Ovary (tissue), 9 donors: Measurements from ENCODE around the gene CYP46A1. TPM values are rescaled to one million over a fixed set of nuclear protein-coding genes. Genes with fewer than 3 reads are reported as not detected.
"Not testable (repeated sequence)": the region's sequence is repeated elsewhere in the genome, so short reads cannot be mapped to it uniquely, and the experiment has no call there.

ENCODE experiments used
- DNase-seq, 5 donors: peaks; one replicate each; pipeline ENCODE4 v3.0.0-alpha.2; 2019 to 2020
- H3K27ac ChIP-seq, 2 donors: fragments of 200-600 bp; one replicate each; pipeline versions ENCODE4 v1.5.1 to v1.8.0; 2019 to 2022
- H3K27me3 ChIP-seq: fragments of 200-600 bp; one replicate; pipeline ENCODE4 v1.8.0; 2022
- H3K36me3 ChIP-seq: fragments of 200-600 bp; sonication (generic); one replicate; pipeline ENCODE4 v1.5.1; 2019
- H3K4me1 ChIP-seq: one replicate; pipeline ENCODE4 v1.8.1; 2013; ENCODE audit warnings: mild to moderate bottlenecking, moderate library complexity; ENCODE audit not compliant: insufficient read depth
- H3K4me3 ChIP-seq: fragments of 200-600 bp; sonication (generic); one replicate; pipeline ENCODE4 v1.5.1; 2017
- H3K9me3 ChIP-seq, 2 donors: fragments of 200-600 bp in 1 of 2; sonication (generic) in 1 of 2; one replicate each; pipeline versions ENCODE4 v1.5.1 to v1.8.1; 2013 to 2019; ENCODE audit warnings: mild to moderate bottlenecking in 1 of 2, moderate library complexity in 1 of 2
- EP300 ChIP-seq: sonication (generic); formaldehyde crosslinking; IDR thresholded peaks from one replicate; pipeline ENCODE4 v1.6.1; 2017; ENCODE audit warnings: antibody characterized with exemption
- POLR2A ChIP-seq: fragments of 450-650 bp; IDR thresholded peaks from one replicate; pipeline ENCODE4 v1.6.1; 2017; ENCODE audit warnings: antibody characterized with exemption, mild to moderate bottlenecking, moderate library complexity
- WGBS, 3 donors: extraction: QIAGEN DNeasy Blood & Tissue Kit in 1 of 3; methylation state at CpG; one replicate each; pipeline versions ENCODE4 v1.1.5 to v1.1.7; 2013 to 2017; 5-methylcytosine and 5-hydroxymethylcytosine counted together
- intact Hi-C, 4 donors: fragments of 100-400 bp; cut with DNase I; formaldehyde crosslinking; loops; one replicate each; pipeline versions ENCODE4 v1.11.0 to v1.15.1; 2022 to 2023
- polyA plus RNA-seq, 2 donors: library from polyadenylated mRNA; stranded (reverse); fragments of 200-250 nt in 1 of 2; fragments of 350-450 nt in 1 of 2; fragmentation: Illumina TruSeq in 1 of 2; extraction: RNeasy Lipid Tissue Mini Kit (QIAGEN cat#74804) in 1 of 2; gene quantifications; one replicate each; pipeline ENCODE4 v1.2.3, GENCODE V29; 2013 to 2014
- total RNA-seq, 7 donors: library from RNA; depleted of rRNA in 2 of 7; stranded (reverse); fragments of >200 nt in 2 of 7; fragmentation: NEBNext Ultra II Directional in 3 of 7; extraction: Animal tissue kit (Norgen Biotek cat#: 25700) in 3 of 7; gene quantifications; one replicate each; pipeline versions ENCODE4 v1.1.0 to v1.2.4, GENCODE V29; 2016 to 2023
- TF ChIP-seq, protein P1 (sequence below), 3 donors: fragments of 450-650 bp in 2 of 3; fragments of 200-600 bp in 1 of 3; IDR thresholded peaks; one replicate each; pipeline versions ENCODE4 v1.5.1 to v1.8.0; 2016 to 2022; ENCODE audit warnings: antibody characterized with exemption in 3 of 3, mild to moderate bottlenecking in 1 of 3
- donor health status: DM: no; HTN: no; CAD: no; lungs with moderate emphysema.
- donor health status: DM: no; HTN: no; CAD: no.
- donor health status: Bipolar disorder and iron deficiency.
- donor health status: DM: yes; HTN: yes; CAD: no.
- donor health status: DM: no; HTN: no; CAD: no.
- donor health status: DM: yes; HTN: yes; CAD: no.

The CYP46A1 gene
- total and polyA plus RNA-seq, 9 donors: 0.48 to 4.9 (median 1.7) TPM

DNA sequence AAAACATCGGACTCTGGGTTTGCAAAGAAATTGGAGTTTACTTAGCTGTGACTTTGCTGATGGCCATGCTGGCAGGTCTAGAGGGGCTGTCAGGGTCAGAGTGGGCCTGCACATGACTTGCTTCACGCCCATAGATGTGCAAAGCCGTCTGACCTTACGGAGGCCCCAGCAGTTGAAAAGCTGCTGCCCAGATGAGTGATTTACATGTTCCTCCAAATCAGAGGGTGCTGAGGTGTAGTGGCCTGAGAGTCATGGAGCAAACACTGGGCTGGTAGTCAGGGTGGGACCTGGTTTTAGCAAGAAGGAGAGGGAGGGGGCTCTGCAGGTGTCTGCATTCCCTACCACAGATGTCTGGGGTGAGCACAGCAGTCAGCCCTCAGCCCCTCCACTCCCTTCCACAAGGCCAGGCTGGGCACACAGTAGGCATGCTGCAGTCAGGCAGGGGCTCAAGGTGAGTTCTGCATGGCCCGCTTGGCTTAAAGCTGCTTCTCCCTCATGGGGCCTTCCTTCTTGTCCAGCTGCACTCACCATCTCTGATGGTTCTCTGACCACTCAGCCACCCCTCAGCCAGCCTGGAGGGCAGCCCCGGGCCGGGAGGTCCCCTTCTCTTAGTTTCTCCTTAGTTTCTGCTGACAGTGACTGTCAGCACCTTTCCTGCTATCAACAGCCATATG, 74.9 kb downstream of the CYP46A1 start:
- intact Hi-C loops: loop anchor here in 1 of 4 donors (2.0 kb wide), 1 partner anchor 32 kb away; no protein-coding TSS in a partner anchor
- no peaks in the 10 kb centered on the region for H3K36me3 ChIP-seq
- no peak for TF ChIP-seq EP300
- no peak for TF ChIP-seq POLR2A
- TF ChIP-seq, protein P1, sequence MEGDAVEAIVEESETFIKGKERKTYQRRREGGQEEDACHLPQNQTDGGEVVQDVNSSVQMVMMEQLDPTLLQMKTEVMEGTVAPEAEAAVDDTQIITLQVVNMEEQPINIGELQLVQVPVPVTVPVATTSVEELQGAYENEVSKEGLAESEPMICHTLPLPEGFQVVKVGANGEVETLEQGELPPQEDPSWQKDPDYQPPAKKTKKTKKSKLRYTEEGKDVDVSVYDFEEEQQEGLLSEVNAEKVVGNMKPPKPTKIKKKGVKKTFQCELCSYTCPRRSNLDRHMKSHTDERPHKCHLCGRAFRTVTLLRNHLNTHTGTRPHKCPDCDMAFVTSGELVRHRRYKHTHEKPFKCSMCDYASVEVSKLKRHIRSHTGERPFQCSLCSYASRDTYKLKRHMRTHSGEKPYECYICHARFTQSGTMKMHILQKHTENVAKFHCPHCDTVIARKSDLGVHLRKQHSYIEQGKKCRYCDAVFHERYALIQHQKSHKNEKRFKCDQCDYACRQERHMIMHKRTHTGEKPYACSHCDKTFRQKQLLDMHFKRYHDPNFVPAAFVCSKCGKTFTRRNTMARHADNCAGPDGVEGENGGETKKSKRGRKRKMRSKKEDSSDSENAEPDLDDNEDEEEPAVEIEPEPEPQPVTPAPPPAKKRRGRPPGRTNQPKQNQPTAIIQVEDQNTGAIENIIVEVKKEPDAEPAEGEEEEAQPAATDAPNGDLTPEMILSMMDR (IDR thresholded peaks at IDR 0.05): no peak
- no peak for DNase-seq
- H3K9me3 ChIP-seq: no peaks in the 10 kb centered on the region
- H3K27me3 ChIP-seq: no peaks in the 10 kb centered on the region
- no peak overlapping the region for H3K4me3 ChIP-seq
- no peak overlapping the region for H3K27ac ChIP-seq
- 85 to 92% (median 89%) methylated on average over 7 of the region's 7 CpGs for WGBS, 3 donors
- peaks cover 6% of the 10 kb centered on the region for H3K4me1 ChIP-seq

DNA sequence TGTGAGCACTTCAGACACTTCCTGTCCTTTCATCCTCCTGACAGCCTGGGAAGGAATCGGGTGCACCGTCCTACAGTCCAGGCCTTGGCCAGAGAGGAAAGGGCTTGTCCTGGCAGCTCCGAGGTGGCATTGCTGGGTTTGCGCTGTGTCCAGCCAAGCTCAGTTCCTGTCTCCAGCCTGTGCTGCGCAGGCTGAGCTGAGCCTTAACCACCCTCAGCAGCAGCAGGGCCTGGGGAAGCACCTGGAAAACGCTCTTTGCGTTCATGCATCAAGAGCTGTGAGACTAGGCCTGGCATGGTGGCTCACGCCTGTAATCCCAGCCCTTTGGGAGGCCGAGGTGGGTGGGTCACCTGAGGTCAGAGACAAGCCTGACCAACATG, 75.4 kb downstream of the CYP46A1 start:
- Histone ChIP-seq H3K4me1 (peaks cover 6% of the 10 kb centered on the region), H3K27ac (no peak overlapping the region), H3K9me3 (no peaks in the 10 kb centered on the region), H3K36me3 (no peaks in the 10 kb centered on the region), H3K27me3 (no peaks in the 10 kb centered on the region), H3K4me3 (no peak overlapping the region)
- intact Hi-C loops: loop anchor here in 1 of 4 donors (2.0 kb wide), 1 partner anchor 31 kb away; no protein-coding TSS in a partner anchor
- DNase-seq: no peak
- TF ChIP-seq, protein P1 (IDR thresholded peaks at IDR 0.05): no peak
- TF ChIP-seq EP300: no peak
- TF ChIP-seq POLR2A: no peak
- 88 to 90% (median 90%) methylated on average over 9 of the region's 9 CpGs for WGBS, 3 donors

DNA sequence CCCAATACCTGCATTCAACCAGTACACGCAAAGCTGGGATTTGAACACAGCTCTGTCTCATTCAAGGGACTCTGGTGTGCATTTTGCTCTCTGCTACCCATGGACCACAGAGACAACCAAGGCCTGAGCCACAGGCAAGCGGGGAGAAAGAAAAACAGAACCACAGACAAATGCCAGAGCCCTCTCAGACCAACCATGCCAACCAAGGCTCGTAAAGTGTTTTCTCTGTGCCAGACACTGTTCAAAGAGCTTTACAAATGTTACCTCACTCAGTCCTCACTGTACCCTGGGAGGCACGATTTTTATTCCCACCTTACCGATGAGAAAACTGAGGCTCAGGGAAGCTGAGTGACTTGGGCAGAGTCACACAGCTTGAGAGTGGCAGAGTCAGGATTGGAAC, 76.7 kb downstream of the CYP46A1 start:
- DNase-seq: no peak
- no peaks in the 10 kb centered on the region for H3K9me3 ChIP-seq
- H3K4me3 ChIP-seq: no peak overlapping the region
- H3K4me1 ChIP-seq: peaks cover 4% of the 10 kb centered on the region
- TF ChIP-seq, protein P1 (IDR thresholded peaks at IDR 0.05): no peak
- no peak for TF ChIP-seq EP300
- no peak for TF ChIP-seq POLR2A
- 88 to 93% (median 89%) methylated on average over 5 of the region's 5 CpGs for WGBS, 3 donors
- intact Hi-C loops: no loop called here
- H3K36me3 ChIP-seq: no peaks in the 10 kb centered on the region
- H3K27me3 ChIP-seq: no peaks in the 10 kb centered on the region
- H3K27ac ChIP-seq: no peak overlapping the region

DNA sequence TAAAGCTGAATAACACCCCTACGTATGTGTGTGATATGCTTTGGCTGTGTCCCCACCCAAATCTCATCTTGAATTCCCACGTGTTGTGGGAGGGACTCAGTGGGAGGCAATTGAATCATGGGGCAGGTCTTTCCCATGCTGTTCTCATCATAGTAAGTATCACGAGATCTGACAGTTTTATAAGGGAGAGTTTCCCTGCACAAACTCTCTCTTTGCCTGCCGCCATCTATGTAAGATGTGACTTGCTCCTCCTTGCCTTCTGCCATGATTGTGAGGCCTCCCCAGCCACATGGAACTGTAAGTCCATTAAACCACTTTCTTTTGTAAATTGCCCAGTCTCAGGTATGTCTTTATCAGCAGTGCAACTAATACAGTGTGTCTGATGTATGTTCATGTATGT, 78.8 kb downstream of the CYP46A1 start:
- WGBS, 3 donors: 76 to 81% (median 76%) methylated on average over 4 of the region's 4 CpGs
- H3K27ac ChIP-seq, H3K4me1 ChIP-seq, intact Hi-C loops, H3K4me3 ChIP-seq, H3K27me3 ChIP-seq, DNase-seq, H3K9me3 ChIP-seq, H3K36me3 ChIP-seq: not testable (repeated sequence)

DNA sequence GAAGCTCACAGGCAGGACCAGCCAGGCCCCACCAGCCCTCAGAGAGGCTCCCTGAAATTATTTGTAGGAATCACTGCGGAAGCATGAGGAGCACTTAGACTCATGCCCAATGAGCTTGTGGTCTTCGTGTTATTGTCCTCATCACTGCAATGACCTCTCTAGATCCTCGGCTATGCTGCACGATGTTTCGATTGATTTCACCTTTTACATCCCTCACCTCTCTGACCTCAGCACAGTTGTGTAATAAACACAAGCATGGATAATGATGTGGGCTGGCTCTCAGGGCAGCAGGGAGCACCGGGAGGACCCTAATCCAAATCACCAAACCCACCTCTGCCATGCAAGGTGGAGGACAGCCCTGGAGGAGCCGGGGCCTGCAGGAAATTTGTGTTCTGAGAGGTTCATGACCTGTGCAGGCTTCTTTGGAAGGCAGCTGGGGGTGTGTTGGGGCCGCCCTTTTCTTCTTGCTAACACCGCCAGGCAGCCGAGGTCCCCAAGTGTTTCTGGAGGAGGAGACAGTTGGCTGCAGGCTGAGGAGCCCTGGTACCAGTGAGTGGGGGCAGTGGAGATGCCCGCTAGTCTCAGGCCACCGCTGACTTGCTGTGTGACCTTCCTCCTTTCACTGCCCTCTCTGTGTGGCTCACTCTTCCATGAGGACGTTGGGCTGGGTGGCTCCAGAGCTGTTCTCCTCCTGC, 79.6 kb downstream of the CYP46A1 start:
- Histone ChIP-seq H3K4me1 (no peaks in the 10 kb centered on the region), H3K36me3 (no peaks in the 10 kb centered on the region), H3K4me3 (no peak overlapping the region), H3K27me3 (no peaks in the 10 kb centered on the region), H3K9me3 (no peaks in the 10 kb centered on the region), H3K27ac (no peak overlapping the region)
- no peak for TF ChIP-seq POLR2A
- TF ChIP-seq, protein P1 (IDR thresholded peaks at IDR 0.05): no peak
- no peak for TF ChIP-seq EP300
- DNase-seq: no peak
- intact Hi-C loops: no loop called here
- 86 to 88% (median 87%) methylated on average over 13 of the region's 13 CpGs for WGBS, 3 donors
